Stomach (tissue), 8 donors: ENCODE data around the gene MSL3B.
A peak's percentile ranks its signal among the peaks of the same experiment; 100 is the strongest.

Experiments used
- DNase-seq, 2 donors: peaks; one replicate each; pipeline versions ENCODE4 v3.0.0 to v3.0.0-alpha.2; 2013 to 2019
- H3K27ac ChIP-seq, 5 donors: fragments of 200-600 bp in 4 of 5; sonication (generic) in 4 of 5; one replicate each; pipeline ENCODE4 v1.5.1; 2013 to 2019; ENCODE audit warnings: mild to moderate bottlenecking in 1 of 5, moderate library complexity in 1 of 5
- H3K27me3 ChIP-seq, 3 donors: fragments of 200-600 bp; sonication (generic); one replicate each; pipeline ENCODE4 v1.5.1; 2017 to 2019; ENCODE audit warnings: mixed run types in 1 of 3
- H3K36me3 ChIP-seq, 4 donors: fragments of 200-600 bp; sonication (generic); 1 replicate in 3 of 4; 2 replicates in 1 of 4; pipeline ENCODE4 v1.5.1; 2016 to 2019
- H3K4me1 ChIP-seq, 4 donors: fragments of 200-600 bp; sonication (generic); one replicate each; pipeline ENCODE4 v1.5.1; 2016 to 2019
- H3K4me3 ChIP-seq, 4 donors: fragments of 200-600 bp; sonication (generic) in 3 of 4; one replicate each; pipeline ENCODE4 v1.5.1; 2016 to 2019; ENCODE audit warnings: mild to moderate bottlenecking in 1 of 4
- H3K9me3 ChIP-seq, 4 donors: fragments of 200-600 bp; sonication (generic); one replicate each; pipeline ENCODE4 v1.5.1; 2016 to 2019
- EP300 ChIP-seq: sonication (generic); formaldehyde crosslinking; IDR thresholded peaks from one replicate; pipeline ENCODE4 v1.6.1; 2017; ENCODE audit warnings: antibody characterized with exemption
- POLR2A ChIP-seq, 4 donors: fragments of 450-650 bp; IDR thresholded peaks; one replicate each; pipeline ENCODE4 v1.6.1; 2016; ENCODE audit warnings: antibody characterized with exemption in 4 of 4, control low read depth in 2 of 4, mild to moderate bottlenecking in 1 of 4, moderate library complexity in 1 of 4
- POLR2AphosphoS5 ChIP-seq, 3 donors: sonication (generic); formaldehyde crosslinking; IDR thresholded peaks; one replicate each; pipeline ENCODE4 v1.6.1; 2016; ENCODE audit warnings: antibody characterized with exemption in 3 of 3
- WGBS, 5 donors: extraction: QIAGEN DNeasy Blood & Tissue Kit in 3 of 5; methylation state at CpG; one replicate each; pipeline versions ENCODE4 v1.1.5 to v1.1.7; 2013 to 2018; 5-methylcytosine and 5-hydroxymethylcytosine counted together
- intact Hi-C: fragments of 100-400 bp; cut with DNase I; formaldehyde crosslinking; loops from one replicate; pipeline ENCODE4 v1.15.1; 2023; ENCODE audit warnings: low total_unique reads
- TF ChIP-seq, protein P1 (sequence below), 7 experiments: fragments of 450-650 bp in 4 of 7; fragments of 200-600 bp in 3 of 7; sonication (generic) in 3 of 7; IDR thresholded peaks; one replicate each; pipeline ENCODE4 v1.5.1; 2016 to 2019; ENCODE audit warnings: antibody characterized with exemption in 7 of 7, control low read depth in 2 of 7, mild to moderate bottlenecking in 1 of 7
- donor health status: healthy with polysubstance abuse.
- donor health status: Bipolar disorder and iron deficiency.
- donor health status: healthy.

The MSL3B gene

DNA sequence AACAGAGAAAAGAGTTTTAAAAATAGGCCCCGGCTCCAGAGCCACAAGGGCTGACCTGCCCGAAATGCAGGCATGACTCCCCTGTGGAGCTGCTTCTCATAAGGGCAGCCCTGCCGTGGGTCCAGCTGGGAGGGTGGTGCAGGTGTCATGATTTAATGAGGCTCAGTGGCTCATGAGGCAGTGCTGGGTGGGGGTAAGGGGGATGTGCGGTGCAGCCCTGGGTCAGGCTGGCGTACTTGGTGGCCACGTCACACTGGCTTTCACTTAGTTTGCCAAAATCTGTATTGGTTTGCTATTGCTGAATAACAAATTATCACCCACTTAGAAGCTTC lies 47.4 kb downstream of the MSL3B start:
- no peaks in the 10 kb centered on the region for H3K9me3 ChIP-seq
- 75 to 93% (median 86%) methylated on average over 2 to 6 of the region's 6 CpGs for WGBS, 5 donors
- H3K4me3 ChIP-seq = no peak overlapping the region
- TF ChIP-seq, protein P1, sequence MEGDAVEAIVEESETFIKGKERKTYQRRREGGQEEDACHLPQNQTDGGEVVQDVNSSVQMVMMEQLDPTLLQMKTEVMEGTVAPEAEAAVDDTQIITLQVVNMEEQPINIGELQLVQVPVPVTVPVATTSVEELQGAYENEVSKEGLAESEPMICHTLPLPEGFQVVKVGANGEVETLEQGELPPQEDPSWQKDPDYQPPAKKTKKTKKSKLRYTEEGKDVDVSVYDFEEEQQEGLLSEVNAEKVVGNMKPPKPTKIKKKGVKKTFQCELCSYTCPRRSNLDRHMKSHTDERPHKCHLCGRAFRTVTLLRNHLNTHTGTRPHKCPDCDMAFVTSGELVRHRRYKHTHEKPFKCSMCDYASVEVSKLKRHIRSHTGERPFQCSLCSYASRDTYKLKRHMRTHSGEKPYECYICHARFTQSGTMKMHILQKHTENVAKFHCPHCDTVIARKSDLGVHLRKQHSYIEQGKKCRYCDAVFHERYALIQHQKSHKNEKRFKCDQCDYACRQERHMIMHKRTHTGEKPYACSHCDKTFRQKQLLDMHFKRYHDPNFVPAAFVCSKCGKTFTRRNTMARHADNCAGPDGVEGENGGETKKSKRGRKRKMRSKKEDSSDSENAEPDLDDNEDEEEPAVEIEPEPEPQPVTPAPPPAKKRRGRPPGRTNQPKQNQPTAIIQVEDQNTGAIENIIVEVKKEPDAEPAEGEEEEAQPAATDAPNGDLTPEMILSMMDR (IDR thresholded peaks at IDR 0.05) = no peak
- TF ChIP-seq EP300 (no peak), POLR2A (IDR thresholded peaks at IDR 0.05) (no peak), POLR2AphosphoS5 (IDR thresholded peaks at IDR 0.05) (no peak)
- no peak overlapping the region for H3K27ac ChIP-seq
- H3K36me3 ChIP-seq = no peaks in the 10 kb centered on the region
- intact Hi-C loops = no loop called here
- no peaks in the 10 kb centered on the region for H3K27me3 ChIP-seq
- DNase-seq = peak in 1 of 2 donors; percentile 9
- H3K4me1 ChIP-seq = no peaks in the 10 kb centered on the region

DNA sequence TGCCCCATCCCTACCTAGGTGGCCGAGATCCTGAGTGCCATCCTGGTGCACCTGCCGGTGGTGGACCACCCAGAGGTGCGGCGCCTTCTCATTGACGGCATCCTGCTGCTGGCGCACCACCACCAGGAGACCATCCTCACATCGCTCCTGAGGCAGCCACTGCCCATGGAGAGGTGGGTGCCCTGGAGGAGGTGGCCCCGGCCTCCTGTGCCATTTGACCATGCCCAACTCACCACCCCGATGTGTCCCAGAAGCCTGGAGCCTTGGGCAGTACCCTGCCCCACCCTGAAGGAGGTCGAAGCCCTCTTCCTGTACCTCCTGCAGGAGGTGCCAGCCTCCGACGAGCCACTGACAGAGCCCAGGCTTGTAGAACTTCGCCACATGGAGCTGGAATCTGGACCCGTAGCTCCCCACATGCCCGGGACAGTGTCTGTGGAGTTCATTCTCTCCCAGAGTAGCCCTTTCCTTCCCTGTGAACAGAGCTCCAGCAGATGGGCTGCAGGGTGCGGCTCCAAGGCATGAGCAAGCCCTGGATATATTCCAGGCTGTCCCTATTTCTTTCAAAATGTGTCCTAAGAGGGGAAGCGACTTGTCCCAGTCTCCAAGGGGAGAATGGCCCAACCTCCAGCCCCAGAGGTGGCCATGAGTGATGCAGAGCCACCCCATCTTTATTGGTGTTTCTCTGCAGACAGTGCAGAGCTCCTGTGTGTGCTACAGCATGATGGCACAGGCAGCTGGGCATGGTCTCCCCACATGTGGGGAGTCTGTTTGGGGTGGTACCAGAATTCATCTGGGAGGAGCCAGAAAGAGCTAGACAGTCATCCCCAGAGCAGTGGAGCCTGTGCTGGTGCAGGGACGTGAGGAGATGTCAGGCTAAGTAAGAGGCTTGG lies 48.1 kb downstream of the MSL3B start:
- H3K36me3 ChIP-seq = no peaks in the 10 kb centered on the region

DNA sequence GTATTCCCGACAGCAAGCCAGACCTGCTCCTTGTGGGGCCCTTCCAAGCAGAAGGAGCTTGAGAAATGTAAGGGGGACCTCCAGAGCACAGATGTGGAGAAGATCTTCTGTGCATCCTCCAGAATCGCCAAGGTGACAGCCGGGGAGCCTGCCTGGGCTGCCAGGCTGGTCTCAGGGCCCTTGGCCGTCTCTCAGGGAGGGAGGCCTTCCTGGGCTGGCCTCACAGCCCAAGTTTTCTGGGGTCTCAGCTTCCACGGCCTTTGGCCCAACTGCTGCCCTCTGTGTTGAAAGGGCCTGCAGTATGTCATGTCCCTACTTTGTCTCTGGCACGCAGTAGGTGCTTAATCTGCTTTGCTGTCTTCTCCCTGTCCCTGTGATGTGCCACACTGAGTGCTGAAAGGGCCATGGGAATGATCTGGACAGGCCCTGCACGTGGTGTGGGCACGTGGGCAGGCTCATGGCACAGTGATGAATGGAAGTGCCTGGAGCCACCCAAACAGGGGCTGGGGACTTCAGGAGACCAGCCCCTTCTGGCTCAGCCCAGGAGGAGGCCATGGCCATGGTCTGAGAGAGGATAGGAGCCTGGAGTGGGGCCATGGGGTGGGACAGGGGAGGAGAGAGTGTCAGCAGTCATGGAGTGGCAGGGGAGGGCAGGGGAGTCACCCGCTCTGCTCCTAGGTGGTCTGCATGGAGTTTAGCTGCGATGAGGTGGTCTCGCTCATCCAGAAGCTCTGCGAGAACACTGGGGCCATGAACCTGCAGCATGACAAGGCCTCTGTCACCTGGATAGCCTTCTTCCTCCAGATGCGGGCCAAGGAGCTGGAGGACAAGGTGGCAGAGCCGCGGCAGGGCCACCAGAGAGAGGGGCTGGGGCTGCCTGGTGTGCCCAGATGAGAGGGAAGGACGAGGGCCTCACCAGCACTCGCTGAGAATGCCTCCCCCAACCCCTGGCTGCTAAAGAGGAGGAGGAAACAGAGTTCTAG lies 49.3 kb downstream of the MSL3B start:
- H3K4me1 ChIP-seq = no peaks in the 10 kb centered on the region
- H3K36me3 ChIP-seq = no peaks in the 10 kb centered on the region
- H3K27ac ChIP-seq = no peak overlapping the region
- H3K9me3 ChIP-seq = no peaks in the 10 kb centered on the region
- H3K4me3 ChIP-seq = no peak overlapping the region
- intact Hi-C loops = no loop called here
- 67 to 84% (median 78%) methylated on average over 11 to 17 of the region's 17 CpGs for WGBS, 5 donors
- no peak for TF ChIP-seq POLR2AphosphoS5 (IDR thresholded peaks at IDR 0.05)
- no peak for TF ChIP-seq EP300
- TF ChIP-seq, protein P1 (IDR thresholded peaks at IDR 0.05) = no peak
- no peak for TF ChIP-seq POLR2A (IDR thresholded peaks at IDR 0.05)
- H3K27me3 ChIP-seq = peaks cover 0 to 4% (median 0%) of the 10 kb centered on the region in 3 donors
- peak in 1 of 2 donors; percentile 15 for DNase-seq

More for the DNA sequence above, 48.1 kb downstream of the MSL3B start:
- no peak overlapping the region for H3K4me3 ChIP-seq
- intact Hi-C loops = no loop called here
- H3K27me3 ChIP-seq = no peaks in the 10 kb centered on the region
- H3K9me3 ChIP-seq = no peaks in the 10 kb centered on the region
- H3K27ac ChIP-seq = no peak overlapping the region
- peak in 1 of 2 donors; percentile 19 for DNase-seq
- TF ChIP-seq, protein P1 (IDR thresholded peaks at IDR 0.05) = no peak
- no peak for TF ChIP-seq EP300
- no peak for TF ChIP-seq POLR2A (IDR thresholded peaks at IDR 0.05)
- no peak for TF ChIP-seq POLR2AphosphoS5 (IDR thresholded peaks at IDR 0.05)
- 82 to 88% (median 84%) methylated on average over 13 to 18 of the region's 18 CpGs for WGBS, 5 donors
- no peaks in the 10 kb centered on the region for H3K4me1 ChIP-seq

DNA sequence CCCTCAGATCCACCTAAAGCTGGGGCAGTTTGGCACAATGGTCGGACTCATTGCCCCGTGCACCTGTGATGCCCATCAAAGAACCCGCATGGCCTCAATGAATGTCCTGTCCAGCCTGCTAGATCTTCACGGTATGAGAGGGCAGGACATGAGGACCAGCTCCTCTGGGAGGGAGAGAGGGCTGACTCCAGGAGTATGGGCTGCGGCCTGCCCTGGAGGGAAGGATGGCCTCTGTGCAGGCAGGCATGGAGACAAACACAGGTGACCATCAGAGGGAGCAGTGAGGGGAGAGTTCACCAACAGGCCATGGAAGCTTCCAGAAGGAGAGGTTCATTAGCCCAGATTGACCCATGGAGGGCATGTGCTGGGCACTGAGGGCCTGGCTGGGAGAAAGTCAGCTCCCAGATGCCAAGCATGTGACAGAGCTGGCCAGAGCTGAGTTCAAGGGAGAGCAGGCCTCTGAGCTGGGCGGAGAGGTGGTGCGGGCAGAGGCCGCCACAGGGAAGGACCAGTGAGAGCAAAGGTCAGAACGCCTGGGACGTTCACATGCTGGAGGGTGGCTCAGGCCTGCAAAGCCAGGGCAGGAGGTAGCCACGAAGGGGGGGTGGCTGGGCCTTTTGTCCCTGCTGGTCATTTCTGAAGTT lies 50.1 kb downstream of the MSL3B start:
- intact Hi-C loops = no loop called here
- no peaks in the 10 kb centered on the region for H3K9me3 ChIP-seq
- H3K4me1 ChIP-seq = no peaks in the 10 kb centered on the region
- DNase-seq = peak in 1 of 2 donors; percentile 22
- H3K27me3 ChIP-seq = peaks cover 0 to 4% (median 0%) of the 10 kb centered on the region in 3 donors
- 83 to 92% (median 86%) methylated on average over 8 to 11 of the region's 11 CpGs for WGBS, 5 donors
- H3K36me3 ChIP-seq = no peaks in the 10 kb centered on the region
- TF ChIP-seq EP300 = no peak
- TF ChIP-seq, protein P1 (IDR thresholded peaks at IDR 0.05) = no peak
- TF ChIP-seq POLR2AphosphoS5 (IDR thresholded peaks at IDR 0.05) = no peak
- TF ChIP-seq POLR2A (IDR thresholded peaks at IDR 0.05) = no peak
- H3K4me3 ChIP-seq = no peak overlapping the region
- no peak overlapping the region for H3K27ac ChIP-seq
